HCT116 (cell line): Measurements from ENCODE around the gene MTUS2.

ENCODE experiments used
- CBX3 ChIP-seq: IDR thresholded peaks from 2 replicates; pipeline ENCODE4 v1.6.1; 2012; ENCODE audit warnings: low read depth
- ELF1 ChIP-seq: IDR thresholded peaks from 2 replicates; pipeline ENCODE4 v1.6.1; 2012; ENCODE audit warnings: low read depth, borderline replicate concordance
- EZH2 ChIP-seq: fragments of 200-600 bp; sonication (generic); IDR thresholded peaks from 2 replicates; pipeline ENCODE4 v1.6.1; 2017; ENCODE audit warnings: antibody characterized with exemption, mixed run types
- POLR2A ChIP-seq: IDR thresholded peaks from 2 replicates; pipeline ENCODE4 v1.7.0; 2011; ENCODE audit warnings: borderline replicate concordance; ENCODE audit not compliant: insufficient read depth, insufficient read length; ENCODE audit errors: extremely low read depth
- SP1 ChIP-seq: IDR thresholded peaks from 2 replicates; pipeline ENCODE4 v1.6.1; 2012; ENCODE audit warnings: low read depth
- TF ChIP-seq, protein P1 (sequence below), 3 experiments: fragments of 200-600 bp in 1 of 3; sonication (generic) in 1 of 3; IDR thresholded peaks in 2 of 3; conservative IDR thresholded peaks in 1 of 3; 2 replicates each; pipeline ENCODE4 v1.5.1; 2012 to 2017; ENCODE audit warnings: low read depth in 2 of 3, low read length in 2 of 3, antibody characterized with exemption in 1 of 3, borderline replicate concordance in 1 of 3, control low read depth in 1 of 3, mild to moderate bottlenecking in 1 of 3, mixed read lengths in 1 of 3, mixed run types in 1 of 3, moderate library complexity in 1 of 3; ENCODE audit not compliant: insufficient read depth in 1 of 3
- TF ChIP-seq, protein P2 (sequence below): IDR thresholded peaks from 2 replicates; pipeline ENCODE4 v1.6.1; 2012

DNA sequence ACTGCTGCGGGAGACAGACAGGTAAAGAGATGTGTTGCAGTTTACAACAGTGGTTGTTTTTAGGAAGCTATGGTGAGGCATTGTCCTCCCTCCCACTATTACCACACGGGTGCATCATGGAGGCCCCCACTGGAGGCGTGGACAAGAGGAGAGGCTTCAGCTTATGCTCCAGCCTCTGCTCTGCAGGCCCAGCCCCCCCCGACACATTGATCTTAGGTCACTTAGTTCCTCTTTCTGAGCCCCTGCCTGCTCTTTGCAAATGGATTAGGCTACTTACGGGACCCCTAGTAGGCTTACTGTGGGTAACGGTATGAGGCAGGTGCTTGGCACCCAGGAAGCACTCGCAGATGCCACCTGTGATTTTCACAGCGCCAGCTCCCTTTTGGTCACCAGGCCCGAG is 651.4 kb downstream of the MTUS2 start:
- TF ChIP-seq, protein P1, sequence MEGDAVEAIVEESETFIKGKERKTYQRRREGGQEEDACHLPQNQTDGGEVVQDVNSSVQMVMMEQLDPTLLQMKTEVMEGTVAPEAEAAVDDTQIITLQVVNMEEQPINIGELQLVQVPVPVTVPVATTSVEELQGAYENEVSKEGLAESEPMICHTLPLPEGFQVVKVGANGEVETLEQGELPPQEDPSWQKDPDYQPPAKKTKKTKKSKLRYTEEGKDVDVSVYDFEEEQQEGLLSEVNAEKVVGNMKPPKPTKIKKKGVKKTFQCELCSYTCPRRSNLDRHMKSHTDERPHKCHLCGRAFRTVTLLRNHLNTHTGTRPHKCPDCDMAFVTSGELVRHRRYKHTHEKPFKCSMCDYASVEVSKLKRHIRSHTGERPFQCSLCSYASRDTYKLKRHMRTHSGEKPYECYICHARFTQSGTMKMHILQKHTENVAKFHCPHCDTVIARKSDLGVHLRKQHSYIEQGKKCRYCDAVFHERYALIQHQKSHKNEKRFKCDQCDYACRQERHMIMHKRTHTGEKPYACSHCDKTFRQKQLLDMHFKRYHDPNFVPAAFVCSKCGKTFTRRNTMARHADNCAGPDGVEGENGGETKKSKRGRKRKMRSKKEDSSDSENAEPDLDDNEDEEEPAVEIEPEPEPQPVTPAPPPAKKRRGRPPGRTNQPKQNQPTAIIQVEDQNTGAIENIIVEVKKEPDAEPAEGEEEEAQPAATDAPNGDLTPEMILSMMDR (IDR thresholded peaks at IDR 0.05 in 2 of 3, conservative IDR thresholded peaks at IDR 0.05 in 1 of 3; ENCODE audit: borderline replicate concordance in 1 of 3, insufficient read depth in 1 of 3, low read depth in 2 of 3, low read length in 2 of 3) = no peak
- TF ChIP-seq POLR2A = no peak
- TF ChIP-seq, protein P2, sequence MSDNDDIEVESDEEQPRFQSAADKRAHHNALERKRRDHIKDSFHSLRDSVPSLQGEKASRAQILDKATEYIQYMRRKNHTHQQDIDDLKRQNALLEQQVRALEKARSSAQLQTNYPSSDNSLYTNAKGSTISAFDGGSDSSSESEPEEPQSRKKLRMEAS = no peak
- no peak for TF ChIP-seq EZH2
- TF ChIP-seq SP1 = no peak
- TF ChIP-seq ELF1 = no peak
- no peak for TF ChIP-seq CBX3
